ENCODE measurements around the gene ZC3H18. TPM values are rescaled to one million over a fixed set of nuclear protein-coding genes. Genes with fewer than 3 reads are reported as not detected.

Gene ZC3H18
- total and polyA plus RNA-seq, 9 donors = 16.0 to 40.4 (median 30.7) TPM

DNA sequence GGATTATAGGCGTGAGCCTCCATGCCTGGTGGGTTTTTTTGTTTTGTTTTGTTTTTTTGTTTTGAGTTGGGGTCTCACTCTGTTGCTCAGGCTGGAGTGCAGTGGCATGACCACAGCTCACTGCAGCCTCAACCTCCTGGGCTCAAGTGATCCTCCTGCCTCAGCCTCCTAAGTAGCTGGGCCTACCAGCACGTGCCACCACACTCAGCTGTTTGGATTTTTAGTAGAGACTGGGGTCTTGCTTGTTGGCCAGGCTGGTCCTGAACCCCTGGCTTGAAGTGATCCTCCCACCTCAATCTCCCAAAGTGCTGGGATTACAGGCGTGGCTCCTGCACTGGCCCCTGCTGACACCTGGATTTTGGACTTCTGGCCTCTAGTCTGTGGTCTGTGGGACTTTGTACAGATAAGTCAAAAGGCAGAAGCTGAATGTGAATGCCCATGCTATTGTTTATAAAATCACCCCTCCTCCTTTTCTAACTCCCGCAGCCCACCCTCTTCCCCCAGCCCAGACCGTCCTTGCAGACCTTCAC, 110.4 kb downstream of the ZC3H18 start:
- TF ChIP-seq POLR2A (IDR thresholded peaks at IDR 0.05) = no peak
- no peak for TF ChIP-seq CTCF (IDR thresholded peaks at IDR 0.05)
- TF ChIP-seq EP300 (IDR thresholded peaks at IDR 0.05) = no peak
- H3K27me3 ChIP-seq = peaks cover 3% of the 10 kb centered on the region
- DNase-seq = no peak
- no peak overlapping the region for H3K4me3 ChIP-seq
- WGBS, 3 donors = 57 to 75% (median 64%) methylated on average over 5 of the region's 5 CpGs
- no peaks in the 10 kb centered on the region for H3K9me3 ChIP-seq
- no peaks in the 10 kb centered on the region for H3K36me3 ChIP-seq
- no peaks in the 10 kb centered on the region for H3K4me1 ChIP-seq (ENCODE audit: insufficient read depth)
- H3K27ac ChIP-seq = no peak overlapping the region
- intact Hi-C loops (cut with DNase I) = no loop called here

DNA sequence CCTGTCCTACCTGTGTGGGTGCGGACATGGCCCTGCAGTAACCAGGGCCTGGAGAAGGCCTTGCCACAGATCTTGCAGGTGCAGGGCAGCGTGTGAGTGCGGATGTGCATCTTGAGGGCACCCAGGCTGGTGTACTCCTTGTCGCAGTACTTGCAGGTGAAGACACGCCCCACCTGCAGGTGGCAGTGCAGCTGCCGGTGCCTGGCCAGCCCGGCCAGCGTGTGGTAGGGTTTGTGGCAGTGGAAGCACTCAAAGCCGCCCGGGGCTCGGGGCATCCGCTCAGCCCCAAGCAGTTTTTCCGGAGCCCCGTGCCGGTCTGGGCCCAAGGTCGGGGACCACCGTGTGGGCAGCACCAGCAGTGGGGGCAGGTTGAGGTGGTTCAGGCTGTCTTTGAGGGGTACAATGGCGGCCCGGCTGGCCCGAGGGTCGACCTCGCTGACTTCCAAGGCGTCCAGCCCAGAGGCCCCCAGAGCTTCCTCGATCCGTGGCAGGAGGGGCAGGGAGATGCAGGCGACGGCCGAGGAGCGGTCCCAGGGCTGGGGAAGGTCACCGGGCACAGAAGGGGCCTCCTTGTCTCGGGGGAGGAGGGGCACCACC, 111.0 kb downstream of the ZC3H18 start:
- no peak for DNase-seq
- TF ChIP-seq EP300 (IDR thresholded peaks at IDR 0.05) (no peak), CTCF (IDR thresholded peaks at IDR 0.05) (no peak), POLR2A (IDR thresholded peaks at IDR 0.05) (no peak)
- no peaks in the 10 kb centered on the region for H3K36me3 ChIP-seq
- WGBS, 3 donors = 24 to 41% (median 25%) methylated on average over 27 to 31 of the region's 31 CpGs
- peaks cover 3% of the 10 kb centered on the region for H3K27me3 ChIP-seq
- H3K27ac ChIP-seq = no peak overlapping the region
- no peaks in the 10 kb centered on the region for H3K4me1 ChIP-seq (ENCODE audit: insufficient read depth)
- intact Hi-C loops (cut with DNase I) = no loop called here
- no peaks in the 10 kb centered on the region for H3K9me3 ChIP-seq
- H3K4me3 ChIP-seq = no peak overlapping the region

Other genes with a start within 250 kb of the ZC3H18 start
- 10 to 100 TPM in 2 of 7 donors, 1 to 10 TPM in 5; 1.1 to 16.2 (median 7.5) TPM for gene ZNF469, start 187.4 kb upstream of the ZC3H18 start, total RNA-seq
- gene ZNF469, start 187.4 kb upstream of the ZC3H18 start, polyA plus RNA-seq = 1 to 10 TPM in 1 of 2 donors, under 1 TPM in 1; 0.52 to 3.0 TPM
- gene ZFPM1, start 117.1 kb upstream of the ZC3H18 start, total RNA-seq = 10 to 100 TPM in 1 of 7 donors, 1 to 10 TPM in 5, under 1 TPM in 1; 0.95 to 11.4 (median 4.3) TPM
- gene ZFPM1, start 117.1 kb upstream of the ZC3H18 start, polyA plus RNA-seq = 1 to 10 TPM in 1 of 2 donors, under 1 TPM in 1; 0.10 to 1.2 TPM
- not detected for gene IL17C, start 68.2 kb downstream of the ZC3H18 start, total RNA-seq
- gene IL17C, start 68.2 kb downstream of the ZC3H18 start, polyA plus RNA-seq = not detected
- 100 to 1,000 TPM in 1 of 7 donors, 10 to 100 TPM in 6; 17.5 to 244 (median 63.0) TPM for gene CYBA, start 80.7 kb downstream of the ZC3H18 start, total RNA-seq
- gene CYBA, start 80.7 kb downstream of the ZC3H18 start, polyA plus RNA-seq = 10 to 100 TPM in 1 of 2 donors, 1 to 10 TPM in 1; 6.5 to 51.5 TPM
- gene MVD, start 92.7 kb downstream of the ZC3H18 start, total RNA-seq = 100 to 1,000 TPM in 1 of 7 donors, 10 to 100 TPM in 5, 1 to 10 TPM in 1; 9.1 to 135 (median 20.9) TPM
- gene MVD, start 92.7 kb downstream of the ZC3H18 start, polyA plus RNA-seq = 10 to 100 TPM in 1 of 2 donors, 1 to 10 TPM in 1; 9.2 to 22.6 TPM
- gene SNAI3, start 116.1 kb downstream of the ZC3H18 start, total RNA-seq = 1 to 10 TPM in 1 of 7 donors, under 1 TPM in 3, not detected in 3; 0.12 to 1.0 (median 0.25) TPM
- gene SNAI3, start 116.1 kb downstream of the ZC3H18 start, polyA plus RNA-seq = under 1 TPM in 1 of 2 donors, not detected in 1; 0.28 TPM
- 10 to 100 TPM; 17.3 to 26.5 (median 22.2) TPM for gene RNF166, start 136.0 kb downstream of the ZC3H18 start, total RNA-seq
- 10 to 100 TPM in 1 of 2 donors, 1 to 10 TPM in 1; 4.7 to 14.0 TPM for gene RNF166, start 136.0 kb downstream of the ZC3H18 start, polyA plus RNA-seq
- gene CTU2, start 136.1 kb downstream of the ZC3H18 start, total RNA-seq = 10 to 100 TPM in 6 of 7 donors, 1 to 10 TPM in 1; 8.2 to 36.5 (median 20.5) TPM
- gene CTU2, start 136.1 kb downstream of the ZC3H18 start, polyA plus RNA-seq = 10 to 100 TPM in 1 of 2 donors, under 1 TPM in 1; 0.45 to 12.9 TPM
- gene PIEZO1, start 214.8 kb downstream of the ZC3H18 start, total RNA-seq = 10 to 100 TPM; 27.8 to 93.5 (median 49.1) TPM
- 10 to 100 TPM; 13.0 to 62.1 TPM for gene PIEZO1, start 214.8 kb downstream of the ZC3H18 start, polyA plus RNA-seq
- gene CDT1, start 233.4 kb downstream of the ZC3H18 start, total RNA-seq = 1 to 10 TPM in 4 of 7 donors, under 1 TPM in 2, not detected in 1; 0.66 to 3.2 (median 1.5) TPM
- under 1 TPM; 0.18 to 0.56 TPM for gene CDT1, start 233.4 kb downstream of the ZC3H18 start, polyA plus RNA-seq
- 100 to 1,000 TPM in 2 of 7 donors, 10 to 100 TPM in 5; 51.3 to 150 (median 74.1) TPM for gene APRT, start 241.5 kb downstream of the ZC3H18 start, total RNA-seq
- 10 to 100 TPM; 12.7 to 76.9 TPM for gene APRT, start 241.5 kb downstream of the ZC3H18 start, polyA plus RNA-seq

All from ovary (tissue), 9 donors.